HL-60/S4 treated with retinoic acid at 250 ng/mL for 4 days and 3 days (cell line): ENCODE results near the gene PYCARD.
"Not testable (repeated sequence)": the region's sequence is repeated elsewhere in the genome, so short reads cannot be mapped to it uniquely, and the experiment has no call there.

Source experiments
- in situ Hi-C: fragments of 300-500 bp; cut with MboI; formaldehyde crosslinking; loops from 2 replicates; pipeline ENCODE4 v1.7.0; 2022; ENCODE audit warnings: low sequenced_read_pairs

The PYCARD gene

DNA sequence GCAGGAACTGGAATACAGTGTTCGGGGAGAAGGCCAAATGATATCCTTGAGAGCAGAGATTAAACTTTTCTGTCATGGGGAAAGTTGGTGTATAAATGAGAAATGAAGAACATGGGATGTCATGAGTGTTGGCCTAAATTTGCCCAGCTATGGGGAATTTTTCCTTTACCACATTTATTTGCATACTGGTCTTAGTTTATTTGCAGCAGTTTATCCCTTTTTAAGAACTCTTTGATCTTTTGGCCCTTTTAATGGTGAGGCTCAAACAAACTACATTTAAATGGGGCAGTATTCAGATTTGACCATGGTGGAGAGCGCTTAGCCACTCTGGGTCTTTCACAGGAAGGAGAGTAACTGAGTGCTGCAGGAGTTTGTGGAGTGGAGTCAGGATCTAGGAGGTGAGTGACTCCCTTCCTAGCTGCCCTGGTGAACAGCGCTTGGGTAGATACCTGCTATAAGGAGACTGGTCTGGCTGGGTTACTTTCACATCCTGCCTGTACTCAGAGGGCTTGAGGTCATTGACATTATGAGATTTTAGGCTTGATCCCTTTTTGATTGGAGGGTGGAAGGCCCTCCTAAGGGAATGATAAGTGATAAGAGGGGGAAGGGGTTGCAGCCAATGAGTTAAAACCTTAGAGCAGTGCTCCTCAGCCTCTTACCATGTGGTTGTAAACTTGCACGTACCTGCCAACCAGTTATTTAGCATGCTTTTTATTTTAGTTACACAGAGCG, 10.7 kb downstream of the PYCARD start:
- in situ Hi-C loops = no loop called here

- in situ Hi-C loops = no loop called here
Measured at GRCh38 chr16:31190818-31191444, 11.6 kb downstream of the PYCARD start.

GRCh38 chr16:31190061-31190460, 12.5 kb downstream of the PYCARD start:
- in situ Hi-C loops = no loop called here

GRCh38 chr16:31189412-31189778, 13.2 kb downstream of the PYCARD start:
- in situ Hi-C loops = no loop called here

- in situ Hi-C loops = no loop called here
Measured at GRCh38 chr16:31188450-31189411, 13.8 kb downstream of the PYCARD start.

DNA sequence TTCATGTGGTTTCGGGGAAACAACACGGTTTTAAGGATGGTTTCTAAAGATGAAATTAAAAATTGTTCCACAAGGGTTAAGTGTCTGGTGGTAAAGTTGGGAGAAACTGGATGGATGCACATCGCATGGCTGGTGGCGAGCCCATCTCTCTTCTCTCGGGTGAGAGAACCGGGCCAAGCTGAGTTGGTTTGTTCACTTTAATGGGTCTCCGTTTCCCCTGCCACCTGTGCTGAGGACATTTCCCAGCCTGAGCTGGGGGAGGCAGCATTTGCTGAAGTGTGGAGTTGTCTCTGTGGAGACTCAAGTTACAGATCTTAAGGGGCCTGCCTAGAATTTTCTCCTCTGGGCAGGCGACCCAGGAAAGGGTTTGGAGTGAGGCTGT, 14.8 kb downstream of the PYCARD start:
- in situ Hi-C loops = no loop called here

- in situ Hi-C loops = no loop called here
Measured at GRCh38 chr16:31186930-31187807, 15.4 kb downstream of the PYCARD start.

- in situ Hi-C loops = no loop called here
Measured at GRCh38 chr16:31186176-31186575, 16.4 kb downstream of the PYCARD start.

- in situ Hi-C loops = no loop called here
Measured at GRCh38 chr16:31185339-31185738, 17.2 kb downstream of the PYCARD start.

DNA sequence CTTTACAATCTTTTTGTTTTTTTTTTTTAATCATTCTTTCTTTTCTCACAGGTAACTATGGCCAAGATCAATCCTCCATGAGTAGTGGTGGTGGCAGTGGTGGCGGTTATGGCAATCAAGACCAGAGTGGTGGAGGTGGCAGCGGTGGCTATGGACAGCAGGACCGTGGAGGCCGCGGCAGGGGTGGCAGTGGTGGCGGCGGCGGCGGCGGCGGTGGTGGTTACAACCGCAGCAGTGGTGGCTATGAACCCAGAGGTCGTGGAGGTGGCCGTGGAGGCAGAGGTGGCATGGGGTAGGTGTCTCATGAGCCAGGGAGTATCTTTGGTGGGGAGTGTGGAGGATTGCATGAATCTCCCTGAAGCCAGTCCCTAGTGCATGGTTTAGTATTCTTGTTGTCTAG, 17.7 kb downstream of the PYCARD start:
- in situ Hi-C loops = no loop called here

GRCh38 chr16:31183432-31184428, 18.8 kb downstream of the PYCARD start:
- in situ Hi-C loops = no loop called here

- in situ Hi-C loops = no loop called here
Measured at GRCh38 chr16:31182391-31182790, 20.2 kb downstream of the PYCARD start.

DNA sequence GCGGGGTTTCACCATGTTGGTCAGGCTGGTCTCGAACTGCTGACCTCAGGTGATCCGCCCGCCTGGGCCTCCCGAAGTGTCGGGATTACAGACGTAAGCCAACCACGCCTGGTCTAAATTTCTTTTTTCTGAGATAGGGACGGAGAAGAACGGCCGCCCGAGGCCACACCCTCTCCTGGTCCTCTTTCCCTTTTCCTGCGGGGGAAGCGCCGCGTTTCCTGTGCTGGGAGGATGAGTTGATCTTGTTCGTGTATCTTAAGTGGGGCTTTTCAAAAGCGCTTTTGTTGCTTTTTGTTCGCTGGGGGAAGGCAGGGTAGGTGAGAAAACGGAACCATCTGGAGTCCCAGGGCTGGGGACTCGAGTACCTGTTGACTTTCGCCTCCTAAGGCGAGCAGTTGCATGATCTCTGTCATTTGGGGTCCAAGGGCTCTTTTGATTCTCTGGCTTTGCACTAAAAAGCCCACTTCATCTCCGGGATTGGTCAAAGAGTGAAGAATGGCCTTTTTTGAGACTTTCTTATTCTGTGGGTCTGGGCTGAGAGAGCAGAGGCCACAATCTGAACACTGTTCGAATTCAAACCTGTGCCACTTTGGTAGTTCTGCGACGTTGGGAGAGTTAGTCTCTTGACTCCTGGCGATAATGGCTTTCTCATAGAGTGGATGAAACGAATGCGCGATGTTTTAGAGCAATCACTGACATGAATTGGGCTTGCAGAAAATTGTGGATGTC, 21.3 kb downstream of the PYCARD start:
- in situ Hi-C loops = no loop called here

DNA sequence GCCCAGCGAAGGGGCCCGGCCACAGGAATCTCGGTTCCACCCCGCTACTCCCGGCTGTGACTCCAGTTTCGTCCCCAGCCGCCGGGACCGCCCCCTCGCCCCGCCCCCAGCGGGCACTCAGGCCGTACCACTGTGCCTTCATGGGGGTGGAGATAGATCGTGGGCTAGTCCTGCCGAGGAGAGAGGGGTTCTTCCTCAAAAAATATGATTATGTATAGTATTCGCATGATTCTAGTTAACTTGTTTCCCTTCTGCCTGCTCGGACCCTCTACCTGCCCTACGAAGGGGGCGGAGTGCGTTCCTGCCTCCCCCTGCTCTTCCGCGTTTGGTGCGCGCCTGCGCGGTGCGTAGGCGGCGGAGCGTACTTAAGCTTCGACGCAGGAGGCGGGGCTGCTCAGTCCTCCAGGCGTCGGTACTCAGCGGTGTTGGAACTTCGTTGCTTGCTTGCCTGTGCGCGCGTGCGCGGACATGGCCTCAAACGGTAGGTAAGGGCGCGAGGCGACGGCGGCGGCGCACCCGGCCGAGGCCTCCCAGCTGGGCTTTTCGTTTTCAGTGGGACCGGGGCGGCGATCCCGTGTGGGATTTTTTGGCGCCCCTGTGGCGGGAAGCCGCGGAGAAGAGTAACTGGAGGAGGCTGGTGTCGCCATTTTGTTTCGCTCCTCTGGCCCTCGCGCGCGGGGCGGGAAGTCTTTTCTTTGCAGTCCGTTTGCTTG, 22.7 kb downstream of the PYCARD start, which contains the start of gene FUS:
Gene FUS (plus strand): TSS at position 393 of the 713 bp plus-strand sequence. CDS start 76 bp downstream, at position 469.
- in situ Hi-C loops = no loop called here

GRCh38 chr16:31179219-31179746, 23.3 kb downstream of the PYCARD start:
- in situ Hi-C loops = no loop called here

- in situ Hi-C loops = no loop called here
Measured at GRCh38 chr16:31177136-31177535, 25.4 kb downstream of the PYCARD start.

- in situ Hi-C loops = not testable (repeated sequence)
Measured at GRCh38 chr16:31170048-31170447, 32.5 kb downstream of the PYCARD start.

GRCh38 chr16:31168848-31169247, 33.7 kb downstream of the PYCARD start:
- in situ Hi-C loops = no loop called here
